H1 (cell line): Measurements from ENCODE around the gene FICD. TPM values are rescaled to one million over a fixed set of nuclear protein-coding genes. Genes with fewer than 3 reads are reported as not detected.

Experiments used
- JUN ChIP-seq: IDR thresholded peaks from 2 replicates; pipeline ENCODE4 v1.6.1; 2011; ENCODE audit warnings: low read depth, mild to moderate bottlenecking, improper control_type of control experiment, low read length
- JUND ChIP-seq: IDR thresholded peaks from 2 replicates; pipeline ENCODE4 v1.6.1; 2011; ENCODE audit warnings: mild to moderate bottlenecking, improper control_type of control experiment, low read length
- KDM1A ChIP-seq: fragments of 200-600, 300-600 bp; sonication (generic); IDR thresholded peaks from 2 replicates; pipeline ENCODE4 v1.7.1; 2016; ENCODE audit warnings: mild to moderate bottlenecking, low read length, borderline replicate concordance
- KDM4A ChIP-seq: IDR thresholded peaks from one replicate; pipeline ENCODE4 v1.7.1; 2012; ENCODE audit warnings: low read depth, mild to moderate bottlenecking, moderate library complexity, low read length, inconsistent platforms; ENCODE audit not compliant: severe bottlenecking
- RFX5 ChIP-seq: IDR thresholded peaks from 2 replicates; pipeline ENCODE4 v1.6.1; 2011; ENCODE audit warnings: low read depth, low read length, improper control_type of control experiment, borderline replicate concordance
- SIX5 ChIP-seq: IDR thresholded peaks from 2 replicates; pipeline ENCODE4 v1.6.1; 2011; ENCODE audit warnings: mild to moderate bottlenecking, low read depth, low read length
- SP2 ChIP-seq: IDR thresholded peaks from 2 replicates; pipeline ENCODE4 v1.6.1; 2012; ENCODE audit warnings: mild to moderate bottlenecking, low read length, inconsistent platforms
- polyA plus RNA-seq, 7 experiments: library from polyadenylated mRNA; depleted of rRNA in 3 of 7; stranded (reverse) in 5 of 7; unstranded in 2 of 7; fragments of >200 nt in 5 of 7; fragments of 200-250 nt in 2 of 7; gene quantifications; 1 replicate in 5 of 7; 2 replicates in 1 of 7; 4 replicates in 1 of 7; pipeline versions ENCODE4 v1.2.1 to v1.2.3, GENCODE V29; 2011 to 2013; ENCODE audit warnings: missing spikeins in 2 of 7, mixed read lengths in 2 of 7
- total RNA-seq: library from RNA; stranded (reverse); fragmentation: NEBNext Ultra II Directional; extraction: Animal tissue kit (Norgen Biotek cat#: 25700); gene quantifications from 2 replicates; pipeline ENCODE4 v1.2.1, GENCODE V29; 2021

FICD gene
- total and polyA plus RNA-seq, 2 of the 8 experiments (the other 6 are each of a cell fraction or from before 2014, with no cell fraction given) = 2.2 to 6.0 TPM

DNA sequence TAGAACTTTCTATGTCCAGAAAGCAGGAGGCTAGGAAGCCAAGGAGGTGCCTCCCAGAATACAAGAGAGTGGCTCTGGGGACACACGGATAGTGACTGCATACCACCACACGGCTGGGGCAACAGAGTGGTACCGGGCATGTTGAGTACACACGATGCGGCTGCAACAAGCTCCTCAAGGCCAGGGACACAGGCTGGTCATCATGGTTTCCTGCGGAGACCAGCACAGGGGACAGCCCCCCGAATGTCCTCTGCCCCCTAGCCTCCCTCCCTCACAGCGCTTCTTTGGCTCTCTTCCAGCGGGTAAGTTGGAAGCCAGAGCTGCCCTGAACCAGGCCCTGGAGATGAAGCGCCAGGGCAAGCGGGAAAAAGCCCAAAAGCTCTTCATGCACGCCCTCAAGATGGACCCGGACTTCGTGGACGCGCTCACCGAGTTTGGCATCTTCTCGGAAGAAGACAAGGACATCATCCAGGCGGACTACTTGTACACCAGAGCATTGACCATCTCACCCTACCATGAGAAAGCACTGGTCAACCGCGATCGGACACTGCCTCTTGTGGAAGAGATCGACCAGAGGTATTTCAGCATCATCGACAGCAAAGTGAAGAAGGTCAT lies 3.1 kb downstream of the FICD start (continued):
- no peak for TF ChIP-seq KDM1A
- no peak for TF ChIP-seq RFX5
- TF ChIP-seq KDM4A = no peak
- TF ChIP-seq JUND = no peak
- no peak for TF ChIP-seq SIX5
- no peak for TF ChIP-seq SP2
- no peak for TF ChIP-seq JUN
